Measurements from ENCODE around the gene SRGAP3.

GRCh38 chr3:9255976-9256375, 6.5 kb upstream of the SRGAP3 start:
- no peak for TF ChIP-seq CTCF (conservative IDR thresholded peaks at IDR 0.05)
- TF ChIP-seq ZFX (IDR thresholded peaks at IDR 0.05), result no peak

All from C4-2B (cell line).